HT-29 (cell line): Measurements from ENCODE around the gene CFAP251. TPM values are rescaled to one million over a fixed set of nuclear protein-coding genes. Genes with fewer than 3 reads are reported as not detected.
A peak's percentile ranks its signal among the peaks of the same experiment; 100 is the strongest.
"Not testable (repeated sequence)": the region's sequence is repeated elsewhere in the genome, so short reads cannot be mapped to it uniquely, and the experiment has no call there.

Experiments
- DNase-seq: peaks from one replicate; pipeline ENCODE4 v3.0.0-alpha.2; 2015; ENCODE audit warnings: low spot score
- total RNA-seq: library from RNA; depleted of rRNA; stranded (reverse); fragments of >200 nt; shearing (Covaris generic); gene quantifications from 2 replicates; pipeline ENCODE4 v1.2.3, GENCODE V29; 2014

Gene CFAP251
- total RNA-seq, 1 experiment from 2014 or later: 0.92 TPM

- no peak for DNase-seq
Measured at GRCh38 chr12:121974026-121974985, 55.9 kb downstream of the CFAP251 start.

GRCh38 chr12:121975021-121975420, 56.6 kb downstream of the CFAP251 start:
- DNase-seq: no peak

GRCh38 chr12:121976950-121977349, 58.6 kb downstream of the CFAP251 start:
- no peak for DNase-seq

- no peak for DNase-seq
Measured at GRCh38 chr12:121980191-121980891, 61.9 kb downstream of the CFAP251 start.

GRCh38 chr12:121980892-121981272, 62.5 kb downstream of the CFAP251 start:
- DNase-seq: no peak

GRCh38 chr12:121981456-121981855, 63.1 kb downstream of the CFAP251 start:
- DNase-seq: no peak

GRCh38 chr12:121982950-121983349, 64.6 kb downstream of the CFAP251 start:
- DNase-seq: no peak

- no peak for DNase-seq
Measured at GRCh38 chr12:121983536-121984210, 65.3 kb downstream of the CFAP251 start.

- no peak for DNase-seq
Measured at GRCh38 chr12:121986489-121987245, 68.3 kb downstream of the CFAP251 start.

GRCh38 chr12:121988519-121988918, 70.1 kb downstream of the CFAP251 start:
- not testable (repeated sequence) for DNase-seq

- DNase-seq: no peak
Measured at GRCh38 chr12:121989276-121990113, 71.1 kb downstream of the CFAP251 start.

- no peak for DNase-seq
Measured at GRCh38 chr12:121990114-121990647, 71.8 kb downstream of the CFAP251 start.

- no peak for DNase-seq
Measured at GRCh38 chr12:121990692-121991603, 72.6 kb downstream of the CFAP251 start.

- peak; percentile 56 for DNase-seq
Measured at GRCh38 chr12:121992059-121992879, 73.9 kb downstream of the CFAP251 start.

GRCh38 chr12:121996050-121996944, 77.9 kb downstream of the CFAP251 start:
- DNase-seq: no peak

GRCh38 chr12:121996945-121997612, 78.7 kb downstream of the CFAP251 start:
- no peak for DNase-seq
